ENCODE data around the gene MERTK.

DNA sequence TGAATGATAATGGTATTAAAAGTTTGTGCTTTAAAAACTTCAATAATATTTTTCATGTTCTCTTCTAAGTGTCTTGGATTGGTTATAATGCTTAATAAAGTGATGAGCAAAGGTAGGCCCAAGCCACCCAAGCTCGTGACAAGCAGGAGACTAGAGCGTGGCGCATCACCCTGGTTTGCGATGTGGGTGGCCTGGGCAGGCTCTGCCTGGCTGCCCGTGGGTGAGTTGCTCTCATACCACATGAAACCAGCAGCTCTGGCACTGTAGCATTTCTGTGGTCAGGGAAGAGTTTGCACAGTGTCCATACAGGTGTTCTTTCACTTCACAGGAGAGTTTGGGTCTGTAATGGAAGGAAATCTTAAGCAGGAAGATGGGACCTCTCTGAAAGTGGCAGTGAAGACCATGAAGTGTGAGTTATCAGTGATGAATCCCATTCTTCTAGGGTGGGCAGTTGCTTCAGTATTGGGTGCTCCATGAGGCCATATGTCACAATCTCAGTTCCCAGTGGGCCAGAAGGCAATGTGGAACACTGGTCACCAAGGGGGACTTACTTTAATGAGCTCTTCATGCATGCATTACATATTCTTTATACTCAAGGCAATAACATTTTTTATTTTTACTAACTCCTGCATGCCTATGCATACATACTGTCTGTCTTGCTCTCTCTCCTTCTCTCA, 105.3 kb downstream of the MERTK start:
- TF ChIP-seq, protein P1, sequence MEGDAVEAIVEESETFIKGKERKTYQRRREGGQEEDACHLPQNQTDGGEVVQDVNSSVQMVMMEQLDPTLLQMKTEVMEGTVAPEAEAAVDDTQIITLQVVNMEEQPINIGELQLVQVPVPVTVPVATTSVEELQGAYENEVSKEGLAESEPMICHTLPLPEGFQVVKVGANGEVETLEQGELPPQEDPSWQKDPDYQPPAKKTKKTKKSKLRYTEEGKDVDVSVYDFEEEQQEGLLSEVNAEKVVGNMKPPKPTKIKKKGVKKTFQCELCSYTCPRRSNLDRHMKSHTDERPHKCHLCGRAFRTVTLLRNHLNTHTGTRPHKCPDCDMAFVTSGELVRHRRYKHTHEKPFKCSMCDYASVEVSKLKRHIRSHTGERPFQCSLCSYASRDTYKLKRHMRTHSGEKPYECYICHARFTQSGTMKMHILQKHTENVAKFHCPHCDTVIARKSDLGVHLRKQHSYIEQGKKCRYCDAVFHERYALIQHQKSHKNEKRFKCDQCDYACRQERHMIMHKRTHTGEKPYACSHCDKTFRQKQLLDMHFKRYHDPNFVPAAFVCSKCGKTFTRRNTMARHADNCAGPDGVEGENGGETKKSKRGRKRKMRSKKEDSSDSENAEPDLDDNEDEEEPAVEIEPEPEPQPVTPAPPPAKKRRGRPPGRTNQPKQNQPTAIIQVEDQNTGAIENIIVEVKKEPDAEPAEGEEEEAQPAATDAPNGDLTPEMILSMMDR (IDR thresholded peaks at IDR 0.05; ENCODE audit: poor library complexity) = no peak
- no peak for TF ChIP-seq EZH2 (IDR thresholded peaks at IDR 0.05; ENCODE audit: borderline replicate concordance)

All from hepatocyte (in vitro differentiated cells).